HG03103 (cell line): ENCODE results near the gene DBN1.

ENCODE experiments used
- ATAC-seq: cut with Tn5 transposase; IDR thresholded peaks from one replicate; pipeline ENCODE4 v1.9.1; 2021; ENCODE audit warnings: low read depth; ENCODE audit not compliant: unreplicated experiment

DBN1 gene

DNA sequence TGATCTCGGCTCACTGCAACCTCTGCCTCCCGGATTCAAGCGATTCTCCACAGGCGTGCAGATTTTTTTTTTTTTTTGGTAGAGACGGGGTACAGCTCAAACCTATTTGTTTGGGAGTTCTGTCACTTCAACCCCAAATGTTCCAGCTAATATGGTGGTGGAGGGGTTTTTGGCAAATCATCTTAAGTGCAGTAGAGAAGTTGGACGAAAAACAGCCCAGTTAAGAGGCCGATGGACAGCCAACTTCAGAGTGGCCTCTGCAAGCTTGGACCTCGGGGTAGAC is 27.6 kb downstream of the DBN1 start:
- ATAC-seq = no peak

DNA sequence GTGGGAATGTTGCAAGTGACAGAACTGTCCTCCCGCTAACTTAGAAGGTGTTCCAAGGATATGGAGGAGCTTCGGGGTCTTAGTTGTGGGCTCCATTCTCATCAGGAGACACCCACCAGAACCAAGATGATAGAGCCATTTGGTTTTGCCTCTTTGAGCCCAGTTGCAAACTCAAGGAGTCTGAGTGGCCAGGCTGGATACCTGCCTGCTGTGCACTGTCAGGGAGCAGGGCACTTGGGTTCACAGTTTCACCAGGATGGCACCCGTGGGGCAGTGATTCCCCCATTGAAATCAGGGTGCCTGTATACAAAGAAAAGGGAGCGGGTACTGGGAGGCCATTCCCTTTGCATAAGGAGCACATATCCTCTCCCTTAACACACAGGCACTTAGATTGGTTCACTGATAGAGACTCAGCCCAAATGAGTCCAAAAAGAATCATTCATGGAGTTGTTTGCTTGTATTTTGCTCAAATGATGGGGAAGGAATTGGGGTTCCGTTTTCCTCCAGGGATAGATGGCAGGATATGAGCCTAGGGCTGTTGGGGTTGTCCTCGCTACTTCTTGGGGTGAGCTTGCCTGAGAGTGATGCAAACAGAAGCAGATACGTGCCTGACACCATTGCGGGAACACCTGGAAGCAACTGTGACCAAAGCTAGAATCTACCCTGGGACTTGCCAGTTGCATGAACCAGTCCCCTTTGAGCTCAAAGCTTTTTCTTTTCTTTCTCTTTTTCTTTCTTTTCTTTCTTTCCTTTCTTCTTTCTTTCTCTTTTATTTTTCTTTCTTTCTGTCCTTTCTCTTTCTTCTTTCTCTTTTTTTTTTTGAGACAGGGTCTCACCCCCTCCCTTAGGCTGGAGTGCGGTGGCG is 28.1 kb downstream of the DBN1 start:
- no peak for ATAC-seq

- ATAC-seq = no peak
Measured at GRCh38 chr5:177444106-177445051, 29.1 kb downstream of the DBN1 start.

DNA sequence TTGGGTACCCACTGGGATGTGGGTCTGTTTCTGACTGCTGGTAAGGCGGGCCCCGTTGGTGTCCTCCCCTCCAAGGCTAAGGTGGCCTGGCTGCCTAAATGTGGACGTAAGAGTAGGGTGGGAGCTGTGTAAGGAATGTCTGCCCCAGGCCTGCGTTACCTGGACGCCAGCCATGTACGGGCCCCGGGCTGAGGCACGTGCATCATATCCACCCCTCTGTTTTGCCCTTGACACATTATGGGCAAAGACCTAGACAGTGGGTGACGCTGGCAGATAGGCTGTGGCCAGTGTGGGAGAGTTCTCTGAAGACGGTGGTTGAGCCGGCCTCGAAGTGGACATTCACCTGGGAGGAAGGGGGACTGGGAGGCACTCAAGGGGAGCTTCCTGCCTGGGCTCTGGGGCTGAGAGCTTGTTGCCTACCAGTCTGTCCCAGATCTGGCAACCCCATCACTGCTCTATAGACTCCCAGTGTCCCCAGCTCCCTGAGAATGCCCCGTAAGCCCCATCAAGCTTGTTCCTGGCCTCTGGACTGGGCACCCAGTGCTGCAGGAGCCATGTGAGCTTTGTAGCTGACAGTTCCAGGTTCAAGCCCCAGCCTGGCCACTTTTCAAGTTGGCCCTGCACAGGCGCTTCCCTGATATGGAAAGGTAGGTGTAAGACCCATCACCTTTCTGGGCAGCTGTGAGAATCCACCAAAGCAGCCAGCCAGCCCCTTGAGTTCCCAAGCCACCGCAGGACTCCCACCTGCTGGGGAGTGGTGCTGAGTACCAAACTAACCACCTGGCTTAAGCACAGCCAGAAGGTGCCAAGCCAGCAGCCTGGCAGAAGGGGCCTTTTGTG is 30.1 kb downstream of the DBN1 start:
- no peak for ATAC-seq

GRCh38 chr5:177442066-177442826 is 31.2 kb downstream of the DBN1 start:
- ATAC-seq = no peak

DNA sequence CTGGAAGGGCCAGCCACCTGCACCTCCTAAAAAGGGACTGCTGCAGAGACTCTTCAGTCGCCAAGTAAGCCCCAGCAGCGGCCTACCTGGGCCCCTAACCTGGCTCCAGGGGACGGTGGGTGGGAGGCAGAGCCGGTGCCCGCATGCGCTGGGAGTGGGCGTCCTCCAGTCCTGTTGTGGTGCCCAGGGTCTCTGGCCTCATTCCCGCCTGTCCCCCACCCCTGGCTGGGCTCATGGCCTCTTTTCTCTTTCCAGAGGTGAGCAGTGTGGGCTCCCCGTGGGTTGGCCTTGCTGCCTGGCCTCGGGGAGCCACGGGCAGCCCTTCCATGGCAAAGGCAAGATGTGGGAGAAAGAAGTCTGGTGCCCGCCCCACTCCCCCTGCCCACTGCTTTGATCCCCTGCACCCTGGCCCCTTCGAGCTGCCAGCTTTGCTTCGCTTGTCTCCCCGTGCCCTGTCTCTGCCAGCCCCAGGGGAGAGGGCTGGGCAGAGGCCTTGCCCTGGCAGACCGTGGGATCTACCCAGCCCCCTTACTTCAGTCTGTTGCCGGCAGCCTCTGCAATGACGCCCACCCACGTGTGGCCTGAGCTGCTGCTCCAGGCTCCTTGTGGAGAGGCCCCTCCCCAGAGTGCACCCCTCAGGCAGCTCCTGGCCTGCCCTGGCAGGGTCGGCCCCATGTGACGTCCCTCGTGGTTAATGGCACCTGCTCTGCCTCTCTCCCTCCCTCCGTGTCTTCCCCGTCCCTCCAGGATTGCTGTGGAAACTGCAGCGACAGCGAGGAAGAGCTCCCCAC is 32.2 kb downstream of the DBN1 start:
- no peak for ATAC-seq

DNA sequence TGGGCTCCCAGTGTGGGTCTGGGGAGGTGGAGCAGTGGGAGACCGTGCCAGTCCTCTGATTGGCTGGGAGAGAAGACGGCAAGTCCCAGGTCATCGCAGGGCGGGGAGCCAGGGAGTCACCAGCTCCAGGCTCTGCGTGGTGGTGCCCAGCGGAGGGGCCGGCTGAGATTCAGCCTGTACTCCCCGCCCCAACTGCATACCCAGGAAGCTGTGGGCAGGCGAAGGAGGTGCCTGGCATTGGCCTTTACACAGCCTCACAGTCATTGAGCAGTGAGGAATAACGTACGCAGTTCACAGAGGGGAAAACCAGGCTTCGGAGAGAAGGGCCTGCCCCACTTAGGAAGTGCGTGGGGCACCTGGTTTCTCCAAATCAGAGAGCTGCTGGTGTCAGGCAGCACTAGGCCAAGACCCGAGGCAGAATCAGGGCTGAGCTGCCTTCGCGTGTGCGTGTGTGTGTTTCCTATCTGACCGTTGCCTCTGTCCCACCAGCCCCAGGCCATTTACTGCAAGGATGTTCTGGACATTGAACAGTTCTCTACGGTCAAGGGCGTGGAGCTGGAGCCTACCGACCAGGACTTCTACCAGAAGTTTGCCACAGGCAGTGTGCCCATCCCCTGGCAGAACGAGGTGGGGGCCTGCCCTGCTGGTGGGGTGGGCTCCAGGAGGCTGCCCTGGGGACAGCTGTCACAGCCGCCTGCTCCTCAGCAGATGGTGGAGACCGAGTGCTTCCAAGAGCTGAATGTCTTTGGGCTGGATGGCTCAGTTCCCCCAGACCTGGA is 33.0 kb downstream of the DBN1 start:
- no peak for ATAC-seq

GRCh38 chr5:177439518-177440053 is 33.8 kb downstream of the DBN1 start:
- no peak for ATAC-seq

GRCh38 chr5:177438468-177438867 is 35.0 kb downstream of the DBN1 start:
- no peak for ATAC-seq

- no peak for ATAC-seq
Measured at GRCh38 chr5:177437623-177438022, 35.8 kb downstream of the DBN1 start.

- ATAC-seq = no peak
Measured at GRCh38 chr5:177435847-177436536, 37.4 kb downstream of the DBN1 start.

DNA sequence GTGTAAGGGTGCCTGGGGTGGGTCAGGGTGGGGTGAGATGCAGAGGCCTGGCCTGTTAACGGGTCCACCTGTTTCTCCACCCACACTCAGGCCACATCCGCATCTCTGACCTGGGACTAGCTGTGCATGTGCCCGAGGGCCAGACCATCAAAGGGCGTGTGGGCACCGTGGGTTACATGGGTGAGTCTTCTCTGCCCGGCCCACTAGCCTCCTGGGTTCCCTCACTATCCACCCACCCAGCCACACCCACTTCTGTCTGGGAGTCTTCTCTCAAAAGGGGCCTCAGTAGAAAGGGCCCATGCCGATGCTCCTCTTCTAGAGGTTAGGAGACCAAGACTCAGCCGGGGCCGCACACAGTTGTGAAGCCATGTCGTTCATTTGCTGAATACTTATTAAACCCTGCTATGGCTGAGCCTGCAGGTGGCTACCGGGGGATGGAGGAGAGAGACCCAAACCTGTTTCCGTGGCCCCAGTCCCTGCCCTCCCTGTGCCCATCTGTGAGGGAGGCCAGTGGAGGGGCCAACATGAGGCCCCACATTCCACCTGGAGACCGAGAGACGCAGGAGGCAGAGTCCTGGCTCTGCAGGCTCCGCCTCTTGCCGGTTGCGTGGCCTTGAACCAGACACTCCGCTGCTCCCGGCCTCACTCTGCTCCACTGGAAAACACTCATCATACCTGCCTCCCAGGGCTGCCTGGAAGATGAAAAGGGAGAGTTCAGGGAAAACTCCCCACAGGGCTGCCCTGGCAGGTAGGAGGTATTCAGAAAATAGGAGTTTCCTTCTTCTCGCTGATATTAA is 38.3 kb downstream of the DBN1 start:
- ATAC-seq = no peak

- ATAC-seq = no peak
Measured at GRCh38 chr5:177434437-177434836, 39.0 kb downstream of the DBN1 start.

DNA sequence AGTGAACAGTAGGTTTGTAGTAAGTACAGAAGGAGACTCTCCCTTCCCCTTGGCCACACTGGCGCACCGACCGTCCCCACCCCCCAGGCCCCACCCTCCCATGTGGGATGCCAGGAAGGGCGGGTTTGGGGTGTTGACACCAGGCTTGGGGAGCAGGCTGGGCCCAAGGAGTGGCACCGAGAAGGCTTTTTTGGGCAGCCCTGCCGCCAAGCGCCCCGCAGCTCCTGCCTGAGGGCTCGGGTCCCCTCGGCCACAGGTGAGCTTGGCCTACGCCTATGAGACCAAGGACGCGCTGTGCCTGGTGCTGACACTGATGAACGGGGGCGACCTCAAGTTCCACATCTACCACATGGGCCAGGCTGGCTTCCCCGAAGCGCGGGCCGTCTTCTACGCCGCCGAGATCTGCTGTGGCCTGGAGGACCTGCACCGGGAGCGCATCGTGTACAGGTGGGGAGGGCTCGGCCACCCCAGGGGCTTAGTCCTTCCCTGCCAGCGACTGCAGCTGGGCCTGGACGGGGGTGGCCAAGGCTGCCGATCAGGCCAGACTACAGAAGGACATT is 39.7 kb downstream of the DBN1 start:
- ATAC-seq = no peak

DNA sequence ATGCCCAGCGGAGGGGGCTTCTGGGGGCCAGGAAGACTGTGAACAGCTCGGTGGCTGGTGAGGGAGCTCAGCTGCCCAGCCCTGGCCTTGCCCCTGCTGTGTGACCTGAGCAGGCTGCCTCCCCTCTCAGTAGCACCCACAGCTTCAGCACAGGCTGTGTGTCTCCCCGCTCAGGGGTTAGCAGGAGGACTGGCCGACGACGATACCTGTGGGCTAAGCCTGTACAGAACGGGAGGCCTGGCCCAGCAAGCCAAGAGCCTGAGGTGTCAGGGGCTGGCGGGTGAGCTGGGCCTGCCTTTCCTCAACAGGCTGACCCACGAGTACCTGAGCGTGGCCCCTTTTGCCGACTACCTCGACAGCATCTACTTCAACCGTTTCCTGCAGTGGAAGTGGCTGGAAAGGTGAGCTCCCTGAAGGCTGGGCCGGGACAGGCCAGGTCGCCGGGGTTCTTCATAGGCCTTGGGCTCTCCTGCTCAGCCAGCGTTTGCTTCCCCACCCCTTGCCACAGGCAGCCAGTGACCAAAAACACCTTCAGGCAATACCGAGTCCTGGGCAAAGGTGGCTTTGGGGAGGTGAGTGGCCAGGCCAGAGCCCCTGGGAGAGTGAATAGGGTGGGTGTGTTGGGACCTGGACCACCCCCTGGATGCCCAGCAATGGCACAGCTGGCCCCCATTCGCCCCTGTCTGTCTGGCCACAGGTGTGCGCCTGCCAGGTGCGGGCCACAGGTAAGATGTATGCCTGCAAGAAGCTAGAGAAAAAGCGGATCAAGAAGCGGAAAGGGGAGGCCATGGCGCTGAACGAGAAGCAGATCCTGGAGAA is 40.4 kb downstream of the DBN1 start:
- ATAC-seq = no peak
